Activated CD8-positive, alpha-beta memory T cell treated with anti-CD3 and anti-CD28 coated beads for 1 hour (primary cell): Measurements from ENCODE around the gene C15orf61.

Source experiments
- DNase-seq, 2 donors: peaks; one replicate each; pipeline ENCODE4 v3.0.0-alpha.2; 2020; ENCODE audit warnings: low read depth in 1 of 2; ENCODE audit errors: extremely low read depth in 1 of 2

Gene C15orf61

DNA sequence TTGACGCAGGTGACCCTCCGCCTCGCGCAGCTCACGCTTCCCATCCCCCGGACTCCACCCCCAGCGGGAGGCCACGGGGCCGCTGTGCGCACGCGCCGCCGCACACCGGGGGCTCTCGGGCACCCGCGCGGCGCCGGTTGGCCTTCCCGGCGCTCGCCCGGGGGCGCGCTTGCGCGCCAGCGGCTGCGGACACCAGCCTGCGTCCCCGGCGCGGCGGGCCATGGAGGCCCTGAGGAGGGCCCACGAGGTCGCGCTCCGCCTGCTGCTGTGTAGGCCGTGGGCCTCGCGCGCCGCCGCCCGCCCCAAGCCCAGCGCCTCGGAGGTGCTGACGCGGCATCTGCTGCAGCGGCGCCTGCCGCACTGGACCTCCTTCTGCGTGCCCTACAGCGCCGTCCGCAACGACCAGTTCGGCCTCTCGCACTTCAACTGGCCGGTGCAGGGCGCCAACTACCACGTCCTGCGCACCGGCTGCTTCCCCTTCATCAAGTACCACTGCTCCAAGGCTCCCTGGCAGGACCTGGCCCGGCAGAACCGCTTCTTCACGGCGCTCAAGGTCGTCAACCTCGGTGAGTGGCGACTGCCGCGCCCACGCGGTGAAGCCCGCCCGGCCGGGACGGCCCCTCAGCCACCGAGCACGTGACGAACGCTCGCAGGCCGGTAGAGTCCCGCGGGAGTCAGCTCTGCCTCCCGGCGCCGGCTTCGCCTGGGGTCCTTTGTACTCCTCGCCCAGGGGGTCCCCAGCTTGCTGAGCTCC is at the start of gene C15orf61:
C15orf61 (plus strand) TSS at position 103 of the 754 bp plus-strand sequence; CDS start at position 221, 118 bp downstream.
- peak; percentile 39 to 80 for DNase-seq

- no peak for DNase-seq
Observed at GRCh38 chr15:67472957-67473356, 48.0 kb upstream of the C15orf61 start.

DNA sequence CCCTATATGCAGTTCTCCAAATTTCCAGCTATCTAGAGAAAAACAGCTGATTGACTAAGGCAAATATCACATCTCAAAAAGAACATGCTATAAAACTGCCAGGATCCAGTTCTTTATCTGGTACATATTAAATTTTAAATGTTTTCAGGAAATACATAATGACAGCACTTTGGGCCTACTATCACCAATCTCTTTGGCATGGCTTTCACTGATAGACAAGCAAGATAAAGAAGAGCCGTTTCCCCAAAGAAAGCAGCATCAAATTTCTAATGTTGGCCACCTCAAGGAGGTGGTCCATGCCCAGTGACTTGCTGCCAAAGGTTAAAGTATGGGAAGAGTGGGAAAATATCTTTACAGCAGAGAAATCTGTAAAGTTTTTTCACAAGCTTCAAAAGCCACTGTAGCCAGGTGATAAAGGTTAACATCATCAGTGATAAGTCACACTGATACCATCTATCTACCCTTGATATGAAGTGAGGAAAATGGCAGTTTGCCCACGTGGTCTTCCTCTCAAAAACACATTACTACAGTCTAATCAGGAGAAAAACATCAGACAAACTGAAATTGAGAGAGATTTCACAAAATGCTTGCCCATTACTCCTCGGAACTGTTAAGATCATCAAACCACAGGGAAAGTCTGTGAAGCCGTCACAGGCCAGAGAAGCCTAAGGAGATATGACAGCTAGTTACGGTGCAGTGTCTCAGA is 46.4 kb upstream of the C15orf61 start:
- DNase-seq = no peak

- no peak for DNase-seq
Observed at GRCh38 chr15:67479781-67480505, 41.0 kb upstream of the C15orf61 start.

DNA sequence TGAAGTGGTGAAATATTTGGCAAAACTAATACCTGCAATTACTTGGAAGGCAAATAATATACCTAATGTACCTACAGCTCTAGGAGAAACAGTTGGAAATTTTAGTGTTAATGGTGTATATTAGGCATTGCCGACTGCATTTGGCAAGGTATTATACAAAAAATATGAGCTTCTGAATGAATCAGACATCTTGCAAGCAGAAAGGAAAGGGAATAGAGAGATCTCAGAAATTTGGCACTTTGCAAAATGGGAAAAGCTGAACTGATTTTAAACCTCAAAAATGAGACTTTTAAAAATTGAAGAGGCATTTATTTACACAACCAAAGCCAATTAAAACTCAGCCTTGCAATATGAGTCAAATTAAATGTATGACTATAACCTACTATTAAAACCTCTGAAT is 40.2 kb upstream of the C15orf61 start:
- no peak for DNase-seq

- DNase-seq = no peak
Observed at GRCh38 chr15:67481680-67482079, 39.3 kb upstream of the C15orf61 start.

GRCh38 chr15:67495585-67495984 is 25.3 kb upstream of the C15orf61 start:
- no peak for DNase-seq

- no peak for DNase-seq
Observed at GRCh38 chr15:67501177-67501835, 19.6 kb upstream of the C15orf61 start.

- no peak for DNase-seq
Observed at GRCh38 chr15:67501836-67502461, 19.0 kb upstream of the C15orf61 start.

- DNase-seq = no peak
Observed at GRCh38 chr15:67504056-67504455, 16.9 kb upstream of the C15orf61 start.

GRCh38 chr15:67504796-67505195 is 16.1 kb upstream of the C15orf61 start:
- DNase-seq = no peak

DNA sequence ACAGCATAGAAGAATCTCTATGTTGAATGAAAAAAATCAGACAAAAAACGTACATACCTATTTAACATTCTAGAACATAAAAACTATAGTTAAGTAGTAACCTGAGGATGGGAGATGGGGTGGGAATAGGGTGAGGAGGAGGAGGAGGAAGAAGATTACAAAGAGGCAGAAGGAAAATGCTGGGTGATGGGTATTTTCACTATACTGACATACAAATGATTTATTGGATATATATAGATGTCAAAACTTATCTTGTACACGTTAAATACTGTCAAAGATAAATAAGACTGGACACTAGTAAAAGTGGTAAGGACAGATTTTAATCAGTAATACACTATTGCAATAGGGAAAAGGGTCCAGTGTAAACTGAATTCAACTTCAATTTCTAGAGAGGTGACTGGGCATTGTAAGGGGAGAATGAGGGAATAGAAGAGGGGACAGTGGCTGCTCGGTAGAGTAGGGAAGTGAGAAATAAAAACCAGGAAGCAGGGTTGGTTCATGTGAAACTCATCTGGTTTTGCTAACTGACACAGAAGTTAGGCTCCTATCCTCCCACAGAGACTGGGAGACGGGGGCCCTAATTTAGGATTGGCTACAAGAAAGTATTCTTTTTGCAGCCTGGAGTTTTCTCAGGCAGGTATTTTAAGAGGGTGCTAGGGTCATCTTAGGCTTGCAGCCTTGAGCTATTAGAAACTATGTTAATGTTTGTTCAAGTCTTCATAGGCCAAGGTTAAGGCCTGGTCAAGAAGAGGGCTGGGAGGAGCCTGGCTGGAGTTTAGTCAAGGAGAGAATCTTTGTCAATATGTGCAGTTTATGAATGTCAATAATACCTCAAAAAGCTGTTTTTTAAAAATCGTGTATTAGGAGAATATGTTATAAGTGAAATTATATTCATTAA is 15.0 kb upstream of the C15orf61 start:
- DNase-seq = no peak

DNA sequence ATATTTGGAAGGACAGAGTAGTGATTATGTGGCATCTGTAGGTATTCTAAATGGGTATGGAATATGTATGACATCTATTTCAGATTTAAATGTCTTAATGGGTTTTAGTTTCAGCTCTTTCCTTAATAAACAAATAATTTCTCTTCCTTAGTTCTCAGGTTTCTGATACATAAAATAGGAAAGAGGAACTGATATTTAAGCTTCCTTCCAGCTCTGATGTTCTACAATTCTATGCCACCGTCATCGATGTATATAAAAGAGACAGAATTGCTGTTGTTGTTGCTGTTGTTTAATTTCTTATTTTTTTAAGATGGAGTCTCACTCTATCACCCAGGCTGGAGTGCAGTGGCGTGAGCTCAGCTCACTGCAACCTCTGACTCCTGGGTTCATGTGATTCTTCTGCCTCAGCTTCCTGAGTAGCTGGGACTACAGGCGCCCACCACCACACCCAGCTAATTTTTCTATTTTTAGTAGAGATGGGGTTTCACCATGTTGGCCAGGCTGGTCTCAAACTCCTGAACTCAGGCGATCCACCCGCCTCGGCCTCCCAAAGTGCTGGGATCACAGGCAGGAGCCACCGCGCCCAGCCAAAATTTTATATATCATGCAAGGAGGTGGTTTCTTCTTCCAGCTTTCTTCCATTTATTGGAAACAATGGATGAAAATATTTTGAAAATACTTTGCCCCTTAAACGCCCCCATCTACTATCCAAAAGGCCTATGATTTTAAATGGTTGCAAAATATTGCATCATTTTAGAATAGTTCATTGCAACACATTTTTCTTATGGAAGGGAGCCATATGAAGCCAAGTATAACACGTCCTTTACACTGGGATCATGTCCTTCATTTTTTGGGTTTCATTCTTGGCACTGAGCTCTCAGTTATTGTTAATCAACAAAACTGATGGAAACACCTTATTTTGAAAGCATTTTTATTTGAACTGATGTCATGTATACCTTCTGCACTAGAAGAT is 13.9 kb upstream of the C15orf61 start:
- DNase-seq = no peak

DNA sequence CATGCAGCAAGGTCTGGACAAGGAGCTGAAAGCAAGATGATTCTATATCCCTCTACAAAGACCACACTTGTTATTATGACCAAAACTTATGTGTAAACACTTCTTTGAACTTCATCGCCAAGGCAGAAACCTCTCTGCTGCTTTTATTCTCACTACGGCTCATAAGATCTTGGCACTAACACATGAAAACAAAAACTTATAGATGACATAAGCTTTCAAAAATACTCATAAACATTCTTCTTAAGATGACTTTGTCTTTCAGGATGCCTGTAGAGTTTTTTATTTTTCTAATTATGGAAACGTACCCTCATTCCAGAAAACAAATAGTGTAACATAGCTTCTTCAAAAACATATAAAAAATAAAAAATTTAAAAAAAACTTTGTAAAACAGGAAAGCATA is 12.5 kb upstream of the C15orf61 start:
- DNase-seq = no peak

DNA sequence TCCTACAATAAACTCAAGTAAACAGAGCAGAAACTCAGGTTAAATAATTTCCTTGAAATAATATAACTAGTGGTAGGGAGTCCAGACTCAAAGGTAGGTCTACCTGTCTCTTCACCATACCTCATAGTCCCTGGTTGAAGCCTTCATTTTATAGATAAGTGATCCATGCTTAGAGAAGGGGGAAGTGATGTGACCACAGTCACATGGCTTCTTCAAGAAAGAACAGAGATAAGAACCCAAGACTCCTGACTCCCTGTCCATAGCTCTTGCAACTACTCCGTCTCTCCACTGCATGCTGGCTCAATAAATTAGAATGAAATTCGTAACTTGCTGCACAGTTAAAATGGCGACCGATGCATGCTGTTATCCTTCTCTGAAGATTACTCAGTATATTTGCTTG is 11.0 kb upstream of the C15orf61 start:
- DNase-seq = no peak

GRCh38 chr15:67510597-67511190 is 10.2 kb upstream of the C15orf61 start:
- no peak for DNase-seq

DNA sequence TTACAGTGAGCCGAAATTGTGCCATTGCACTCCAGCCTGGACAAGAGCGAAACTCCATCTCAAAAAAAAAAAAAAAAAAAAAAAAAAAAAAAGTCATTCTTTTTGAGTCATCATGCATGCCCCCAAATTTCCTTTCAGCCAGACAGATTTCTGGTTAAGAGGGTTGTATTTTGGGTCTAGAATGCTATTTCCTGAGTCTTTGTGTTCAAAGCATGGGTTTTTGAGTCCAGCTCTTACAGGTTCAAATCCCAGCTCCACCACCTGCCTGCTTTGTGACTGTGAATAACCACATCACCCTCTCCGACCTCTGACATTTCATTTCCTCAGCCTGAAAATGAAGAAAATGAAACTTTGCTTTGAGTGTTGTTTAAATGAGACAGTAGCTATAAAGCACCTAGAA is 9.3 kb upstream of the C15orf61 start:
- DNase-seq = no peak

GRCh38 chr15:67512140-67512539 is 8.8 kb upstream of the C15orf61 start:
- DNase-seq = no peak
